T-cell (primary cell): ENCODE data around the gene EMC7. TPM values are rescaled to one million over a fixed set of nuclear protein-coding genes. Genes with fewer than 3 reads are reported as not detected.

Experiments
- ATAC-seq, 4 experiments: fragments of 200-7000 bp in 3 of 4; fragments of 150-1000 bp in 1 of 4; cut with Tn5 transposase; replicated peaks in 1 of 4; 1 replicate in 3 of 4; 2 replicates in 1 of 4; pipeline ENCODE4 v1.10.0; 2021; ENCODE audit warnings: moderate library complexity in 3 of 4, mild to moderate bottlenecking in 2 of 4, moderate number of reproducible peaks in 1 of 4
- CTCF ChIA-PET, 2 donors: fragments of 300-600 bp; sonication (Branson Sonifier 250); formaldehyde crosslinking; loops; one replicate each; lab custom pipeline; 2022; ENCODE audit warnings: antibody characterized with exemption in 2 of 2; lab: Charles Lee
- POLR2A ChIA-PET, 2 donors: fragments of 300-600 bp; sonication (Branson Sonifier 250); formaldehyde crosslinking; loops; one replicate each; lab custom pipeline; 2022; ENCODE audit warnings: antibody characterized with exemption in 2 of 2; lab: Charles Lee
- DNase-seq, 35 experiments: peaks; one replicate each; pipeline versions ENCODE4 v3.0.0 to v3.0.0-alpha.2; 2013 to 2023
- H3K27ac ChIP-seq: one replicate; pipeline ENCODE4 v1.5.1; 2013; ENCODE audit warnings: low read length
- H3K27me3 ChIP-seq, 2 experiments: replicated peaks in 1 of 2; 1 replicate in 1 of 2; 2 replicates in 1 of 2; pipeline versions ENCODE4 v1.6.1 to v1.7.0; 2013; ENCODE audit warnings: low read length in 1 of 2, mixed read lengths in 1 of 2; ENCODE audit not compliant: control insufficient read depth in 2 of 2, insufficient read depth in 2 of 2; ENCODE audit errors: extremely low read depth in 1 of 2
- H3K36me3 ChIP-seq, 2 donors: 1 replicate in 1 of 2; 2 replicates in 1 of 2; pipeline versions ENCODE4 v1.6.1 to v1.7.0; 2013; ENCODE audit warnings: low read length in 1 of 2; ENCODE audit not compliant: control insufficient read depth in 2 of 2, insufficient read depth in 1 of 2; ENCODE audit errors: extremely low read depth in 1 of 2
- H3K4me1 ChIP-seq, 2 experiments: 1 replicate in 1 of 2; 2 replicates in 1 of 2; pipeline versions ENCODE4 v1.6.1 to v1.7.0; 2013; ENCODE audit warnings: low read length in 2 of 2, mixed read lengths in 1 of 2; ENCODE audit not compliant: insufficient read depth in 2 of 2, control insufficient read depth in 1 of 2; ENCODE audit errors: extremely low read depth in 1 of 2
- H3K4me3 ChIP-seq, 2 donors: 1 replicate in 1 of 2; 2 replicates in 1 of 2; pipeline versions ENCODE4 v1.5.1 to v1.7.0; 2013; ENCODE audit warnings: mild to moderate bottlenecking in 2 of 2, low read length in 1 of 2, moderate library complexity in 1 of 2; ENCODE audit not compliant: control insufficient read depth in 1 of 2; ENCODE audit errors: extremely low read depth in 1 of 2
- H3K9me3 ChIP-seq: 2 replicates; pipeline ENCODE4 v1.7.0; 2013
- H3K27ac Mint-ChIP-seq, 2 donors: one replicate each; pipeline ENCODE4 v1.8.0; 2020 to 2021; ENCODE audit warnings: mild to moderate bottlenecking in 2 of 2, mixed read lengths in 2 of 2
- H3K27me3 Mint-ChIP-seq, 2 donors: one replicate each; pipeline ENCODE4 v1.8.0; 2021 to 2022; ENCODE audit warnings: mixed read lengths in 2 of 2
- H3K36me3 Mint-ChIP-seq: one replicate; pipeline ENCODE4 v1.8.0; 2021; ENCODE audit warnings: mixed read lengths
- H3K4me1 Mint-ChIP-seq, 3 donors: one replicate each; pipeline ENCODE4 v1.8.0; 2020 to 2022; ENCODE audit warnings: mixed read lengths in 3 of 3, mild to moderate bottlenecking in 1 of 3
- H3K4me3 Mint-ChIP-seq, 3 donors: one replicate each; pipeline ENCODE4 v1.8.0; 2020 to 2022; ENCODE audit warnings: mild to moderate bottlenecking in 3 of 3, mixed read lengths in 3 of 3, moderate library complexity in 3 of 3
- H3K9me3 Mint-ChIP-seq, 3 donors: one replicate each; pipeline ENCODE4 v1.8.0; 2020 to 2022; ENCODE audit warnings: mixed read lengths in 3 of 3
- WGBS: methylation state at CpG from one replicate; pipeline ENCODE4 v1.1.5; 2013; ENCODE audit warnings: missing lambda C conversion rate; ENCODE audit not compliant: insufficient coverage; 5-methylcytosine and 5-hydroxymethylcytosine counted together
- total RNA-seq, 35 experiments: library from RNA in 6 of 35; stranded (reverse) in 6 of 35; fragments of 120-200 nt in 1 of 35; gene quantifications; one replicate each; pipeline versions ENCODE4 v1.2.1 to v1.2.4 and lab custom pipeline; 2013 to 2026

EMC7 gene
- total RNA-seq, 5 donors from 2014 or later (not counting 1 experiment from before 2014, with no cell fraction given), result 29.4 to 40.2 (median 33.0) TPM

- Histone ChIP-seq H3K36me3 (no peaks in the 10 kb centered on the region), H3K4me3 (no peak overlapping the region), H3K27me3 (no peaks in the 10 kb centered on the region), H3K27ac (no peak overlapping the region), H3K4me1 (peaks cover 5 to 6% of the 10 kb centered on the region in 2 experiments), H3K9me3 (no peaks in the 10 kb centered on the region)
- H3K36me3 Mint-ChIP-seq, result peaks cover 14% of the 10 kb centered on the region
- ChIA-PET POLR2A (no interaction called here), CTCF (no interaction called here)
- WGBS, result no CpG with 5 or more reads among the region's 1 CpG
- DNase-seq, result no peak
- H3K4me3 Mint-ChIP-seq, result no peak overlapping the region
- no peak for ATAC-seq
- H3K27ac Mint-ChIP-seq, result no peak overlapping the region
- peaks cover 12 to 21% (median 15%) of the 10 kb centered on the region in 3 donors for H3K4me1 Mint-ChIP-seq
- H3K9me3 Mint-ChIP-seq, result peaks cover 0 to 11% (median 4%) of the 10 kb centered on the region in 3 donors
- no peaks in the 10 kb centered on the region for H3K27me3 Mint-ChIP-seq
Measured at GRCh38 chr15:34106423-34106822, 4.8 kb upstream of the EMC7 start.

GRCh38 chr15:34102175-34102925 lies 688 bp upstream of the EMC7 start:
- WGBS, result 37% methylated on average over 17 of the region's 29 CpGs
- ATAC-seq (peak in 2 of 4 experiments; percentile 13 to 20), DNase-seq (no peak)
- no peaks in the 10 kb centered on the region for H3K27me3 Mint-ChIP-seq
- peaks cover 39 to 44% (median 39%) of the 10 kb centered on the region in 3 donors for H3K4me1 Mint-ChIP-seq
- ChIA-PET CTCF (interaction anchor here (0.7 to 2.4 kb wide), 7 partner anchors 31 to 265 kb away, joined by 3 to 16 read pairs (median 5); partner anchors contain the start of genes KATNBL1 (in 1 of the 2) and LPCAT4 (in 1 of the 2)), POLR2A (interaction anchor here in 1 of 2 donors (0.6 to 1.7 kb wide), 5 partner anchors 35 to 240 kb away, joined by 3 to 6 read pairs (median 4); partner anchors contain the start of genes EMC4 and NOP10)
- Histone ChIP-seq H3K4me3 (peak overlapping the region; percentile 89 to 98), H3K27me3 (no peaks in the 10 kb centered on the region), H3K9me3 (no peaks in the 10 kb centered on the region), H3K4me1 (peaks cover 19 to 20% of the 10 kb centered on the region in 2 experiments), H3K27ac (peak overlapping the region; percentile 93), H3K36me3 (no peaks in the 10 kb centered on the region)
- H3K36me3 Mint-ChIP-seq, result peaks cover 18% of the 10 kb centered on the region
- H3K27ac Mint-ChIP-seq, result peak overlapping the region; percentile 94 to 98
- peak overlapping the region; percentile 99 for H3K4me3 Mint-ChIP-seq
- peaks cover 0 to 11% (median 4%) of the 10 kb centered on the region in 3 donors for H3K9me3 Mint-ChIP-seq

GRCh38 chr15:34099914-34100313 lies 1.7 kb downstream of the EMC7 start:
- CTCF ChIA-PET, result interaction anchor here in 1 of 2 donors (1.0 to 2.0 kb wide), 3 partner anchors 110 to 142 kb away, joined by 3 to 4 read pairs (median 4); partner anchors contain the start of genes EMC4 and KATNBL1
- no peaks in the 10 kb centered on the region for H3K9me3 ChIP-seq
- no peak overlapping the region for H3K4me3 ChIP-seq
- POLR2A ChIA-PET, result no interaction called here
- H3K27me3 ChIP-seq, result no peaks in the 10 kb centered on the region
- H3K27me3 Mint-ChIP-seq, result no peaks in the 10 kb centered on the region
- WGBS, result 100% methylated on average over 2 of the region's 5 CpGs
- ATAC-seq, result no peak
- peaks cover 0 to 8% of the 10 kb centered on the region in 2 donors for H3K36me3 ChIP-seq
- peaks cover 42 to 51% (median 45%) of the 10 kb centered on the region in 3 donors for H3K4me1 Mint-ChIP-seq
- peak overlapping the region in 1 of 2 donors; percentile 11 for H3K27ac Mint-ChIP-seq
- peak overlapping the region; percentile 56 to 99 (median 99) for H3K4me3 Mint-ChIP-seq
- peaks cover 19% of the 10 kb centered on the region for H3K36me3 Mint-ChIP-seq
- no peak for DNase-seq
- peaks cover 19 to 20% of the 10 kb centered on the region in 2 experiments for H3K4me1 ChIP-seq
- H3K9me3 Mint-ChIP-seq, result peaks cover 0 to 11% (median 1%) of the 10 kb centered on the region in 3 donors
- H3K27ac ChIP-seq, result no peak overlapping the region

- Histone ChIP-seq H3K36me3 (peaks cover 0 to 56% of the 10 kb centered on the region in 2 donors), H3K27me3 (no peaks in the 10 kb centered on the region), H3K4me1 (no peaks in the 10 kb centered on the region), H3K4me3 (no peak overlapping the region), H3K27ac (no peak overlapping the region), H3K9me3 (no peaks in the 10 kb centered on the region)
- ChIA-PET POLR2A (interaction anchor here (0.6 to 0.7 kb wide), 3 partner anchors 9 to 25 kb away, joined by 3 to 4 read pairs (median 3); no protein-coding TSS in a partner anchor), CTCF (interaction anchor here in 1 of 2 donors (0.7 kb wide), 1 partner anchor 55 kb away, joined by 5 read pairs; no protein-coding TSS in a partner anchor)
- Mint-ChIP-seq H3K27ac (no peak overlapping the region), H3K9me3 (no peaks in the 10 kb centered on the region), H3K4me3 (no peak overlapping the region), H3K4me1 (peaks cover 0 to 3% (median 0%) of the 10 kb centered on the region in 3 donors), H3K36me3 (peaks cover 36% of the 10 kb centered on the region), H3K27me3 (no peaks in the 10 kb centered on the region)
- ATAC-seq (no peak), DNase-seq (no peak)
- WGBS, result 65% methylated on average over 2 of the region's 2 CpGs
Measured at GRCh38 chr15:34085746-34086145, 15.9 kb downstream of the EMC7 start.

- no peaks in the 10 kb centered on the region for H3K9me3 Mint-ChIP-seq
- Histone ChIP-seq H3K4me3 (no peak overlapping the region), H3K27me3 (no peaks in the 10 kb centered on the region), H3K4me1 (no peaks in the 10 kb centered on the region), H3K36me3 (peaks cover 0 to 48% of the 10 kb centered on the region in 2 donors), H3K9me3 (no peaks in the 10 kb centered on the region), H3K27ac (no peak overlapping the region)
- CTCF ChIA-PET, result no interaction called here
- 93% methylated on average over 7 of the region's 7 CpGs for WGBS
- peaks cover 36% of the 10 kb centered on the region for H3K36me3 Mint-ChIP-seq
- no peaks in the 10 kb centered on the region for H3K4me1 Mint-ChIP-seq
- DNase-seq (no peak), ATAC-seq (no peak)
- POLR2A ChIA-PET, result no interaction called here
- no peak overlapping the region for H3K27ac Mint-ChIP-seq
- H3K27me3 Mint-ChIP-seq, result no peaks in the 10 kb centered on the region
- no peak overlapping the region for H3K4me3 Mint-ChIP-seq
Measured at GRCh38 chr15:34084086-34084485, 17.6 kb downstream of the EMC7 start.

- no peaks in the 10 kb centered on the region for H3K9me3 Mint-ChIP-seq
- Histone ChIP-seq H3K27ac (no peak overlapping the region), H3K4me3 (no peak overlapping the region), H3K4me1 (no peaks in the 10 kb centered on the region), H3K27me3 (no peaks in the 10 kb centered on the region), H3K9me3 (no peaks in the 10 kb centered on the region), H3K36me3 (peaks cover 0 to 18% of the 10 kb centered on the region in 2 donors)
- DNase-seq, result no peak
- H3K36me3 Mint-ChIP-seq, result peaks cover 37% of the 10 kb centered on the region
- H3K27ac Mint-ChIP-seq, result no peak overlapping the region
- ATAC-seq, result no peak
- POLR2A ChIA-PET, result no interaction called here
- 100% methylated on average over 2 of the region's 4 CpGs for WGBS
- H3K4me1 Mint-ChIP-seq, result no peaks in the 10 kb centered on the region
- no peak overlapping the region for H3K4me3 Mint-ChIP-seq
- no peaks in the 10 kb centered on the region for H3K27me3 Mint-ChIP-seq
- CTCF ChIA-PET, result interaction anchor here in 1 of 2 donors (0.6 to 1.2 kb wide), 2 partner anchors 15 to 764 kb away, joined by 3 to 5 read pairs; no protein-coding TSS in a partner anchor
Measured at GRCh38 chr15:34079904-34080303, 21.8 kb downstream of the EMC7 start.
